ENCODE results near the gene PPP1R36. TPM values are rescaled to one million over a fixed set of nuclear protein-coding genes. Genes with fewer than 3 reads are reported as not detected.

PPP1R36 gene
- total and polyA plus RNA-seq, 2 of the 8 experiments (the other 6 are each of a cell fraction or from before 2014, with no cell fraction given): 0.39 to 0.93 TPM

DNA sequence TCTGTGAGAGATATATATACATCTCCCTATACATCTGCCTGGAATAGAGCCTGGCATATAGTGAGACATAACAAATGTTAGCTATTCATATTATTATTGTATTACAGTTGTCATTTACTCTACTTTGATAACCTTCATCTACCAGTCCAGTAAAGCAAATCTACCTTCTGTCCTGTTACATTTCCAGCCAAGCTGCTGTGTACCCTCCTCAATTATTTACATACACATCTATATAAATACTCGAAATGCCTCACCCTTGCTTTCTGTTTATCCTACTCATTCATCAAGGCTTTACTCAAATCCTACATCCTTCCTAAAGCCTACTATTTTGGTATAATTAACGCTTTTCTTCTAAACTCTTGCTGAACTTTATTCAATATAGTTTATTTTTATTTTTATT, 36.5 kb upstream of the PPP1R36 start:
- ChIA-PET POLR2A (ENCODE audit: partially characterized antibody) (no interaction called here), CTCF (ENCODE audit: partially characterized antibody) (interaction anchor here (1.0 kb wide), 1 partner anchor 34 kb away, joined by 4 read pairs; no protein-coding TSS in a partner anchor)
- peaks cover 2% of the 10 kb centered on the region; the same call in 1 of the 2 replicates for H3K79me1 ChIP-seq (ENCODE audit: low read depth, low read length)
- H3K27me3 ChIP-seq (replicated peaks in 1 of 4; ENCODE audit: control insufficient read depth in 3 of 4, extremely low read depth in 1 of 4, insufficient read depth in 3 of 4, low read length in 3 of 4): no peaks in the 10 kb centered on the region
- TF ChIP-seq SIRT6 (IDR thresholded peaks at IDR 0.05; ENCODE audit: low read length) (no peak), KDM1A (IDR thresholded peaks at IDR 0.05; ENCODE audit: borderline replicate concordance, low read length) (no peak), POLR2AphosphoS5 (IDR thresholded peaks at IDR 0.05; ENCODE audit: low read depth, low read length) (no peak), CHD1 (IDR thresholded peaks at IDR 0.05; ENCODE audit: low read depth, low read length) (no peak)
- no peak overlapping the region for H3K23ac ChIP-seq (ENCODE audit: insufficient read length)
- H3K14ac ChIP-seq (ENCODE audit: insufficient read length): no peak overlapping the region
- no peak overlapping the region for H3K9ac ChIP-seq (replicated peaks in 1 of 4; ENCODE audit: extremely low read depth in 1 of 4, low read depth in 3 of 4, low read length in 3 of 4)
- no peak overlapping the region for H2AK5ac ChIP-seq (ENCODE audit: low read depth, low read length)
- H2BK20ac ChIP-seq (ENCODE audit: low read length): no peak overlapping the region
- H4K5ac ChIP-seq (ENCODE audit: insufficient read length, low read depth, low read length): no peak overlapping the region
- FAIRE-seq (no peak), DNase-seq (ENCODE audit: low read depth in 1 of 2, low spot score in 2 of 2) (no peak)
- no peak overlapping the region for H3K18ac ChIP-seq (ENCODE audit: extremely low read depth, low read length)
- peaks cover 0 to 7% (median 3%) of the 10 kb centered on the region in 4 experiments; a peak in 3 of 7 replicates for H3K4me1 ChIP-seq (replicated peaks in 1 of 4; ENCODE audit: control insufficient read depth in 3 of 4, insufficient read depth in 4 of 4, low read length in 3 of 4)
- H2BK15ac ChIP-seq (ENCODE audit: low read length): no peak overlapping the region
- no peak overlapping the region for H2BK5ac ChIP-seq (ENCODE audit: low read depth, low read length)
- H3K79me2 ChIP-seq (ENCODE audit: control insufficient read depth in 1 of 2, insufficient read depth in 2 of 2, low read length in 2 of 2): peaks cover 3 to 91% of the 10 kb centered on the region in 2 experiments
- no peak overlapping the region for H2BK12ac ChIP-seq (ENCODE audit: low read depth, low read length)
- H3K27ac ChIP-seq (ENCODE audit: low read depth, low read length): no peak overlapping the region
- H3K36me3 ChIP-seq (ENCODE audit: control insufficient read depth in 2 of 4, insufficient read depth in 4 of 4, low read length in 3 of 4): no peaks in the 10 kb centered on the region
- no peak overlapping the region for H3K4me3 ChIP-seq (ENCODE audit: extremely low read depth in 1 of 4, insufficient read depth in 2 of 4, low read depth in 3 of 4, low read length in 4 of 4)
- peaks cover under 1 to 2% of the 10 kb centered on the region in 2 experiments for H4K20me1 ChIP-seq (replicated peaks in 1 of 2; ENCODE audit: control insufficient read depth in 1 of 2, insufficient read depth in 2 of 2, low read length in 2 of 2)
- H2AFZ ChIP-seq (ENCODE audit: low read length): no peak overlapping the region
- no peak overlapping the region for H2BK120ac ChIP-seq (replicated peaks; ENCODE audit: low read depth, low read length)
- H3K23me2 ChIP-seq (ENCODE audit: low read depth, low read length): no peaks in the 10 kb centered on the region
- no peak overlapping the region for H3K4me2 ChIP-seq (ENCODE audit: insufficient read depth in 1 of 2, low read depth in 2 of 2, low read length in 2 of 2)
- WGBS, 2 experiments (ENCODE audit: extremely low coverage in 1 of 2, insufficient coverage in 1 of 2, insufficient read length in 1 of 2, insufficient replicate concordance in 2 of 2, low coverage in 1 of 2, low lambda C conversion rate in 2 of 2, missing lambda C conversion rate in 1 of 2): 92% methylated on average over 2 of the region's 2 CpGs; no CpG with 5 or more reads in 1 of the 2 experiments
- H3K56ac ChIP-seq (replicated peaks; ENCODE audit: insufficient read length, low read depth, low read length): no peak overlapping the region
- H3K9me3 ChIP-seq (ENCODE audit: insufficient read depth in 2 of 2, low read depth in 1 of 2, low read length in 1 of 2): no peaks in the 10 kb centered on the region
- H3K4ac ChIP-seq (replicated peaks; ENCODE audit: insufficient read length, low read depth, low read length): no peak overlapping the region
- H4K91ac ChIP-seq (replicated peaks; ENCODE audit: insufficient read length, low read length): no peak overlapping the region
- H4K8ac ChIP-seq (ENCODE audit: extremely low read depth, insufficient read depth, low read length): no peak overlapping the region
